Measurements from ENCODE around the gene TMEM238L.

- TF ChIP-seq CTCF (conservative IDR thresholded peaks at IDR 0.05 in 1 of 2, IDR thresholded peaks at IDR 0.05 in 1 of 2; ENCODE audit: low read depth in 1 of 2, low read length in 2 of 2) = no peak
- no peak for TF ChIP-seq EZH2 (IDR thresholded peaks at IDR 0.05; ENCODE audit: low read length, missing control alignments)
These were observed 28.8 kb downstream of the TMEM238L start for GRCh38 chr17:10775058-10775457.

Data from fibroblast of lung (primary cell).